Adrenal gland (tissue), 12 donors: ENCODE results near the gene SDSL. TPM values are rescaled to one million over a fixed set of nuclear protein-coding genes. Genes with fewer than 3 reads are reported as not detected.

Experiments used
- DNase-seq, 7 donors: peaks; one replicate each; pipeline ENCODE4 v3.0.0-alpha.2; 2019 to 2020
- H3K27ac ChIP-seq, 5 donors: fragments of 200-600 bp; sonication (generic) in 4 of 5; 1 replicate in 3 of 5; 2 replicates in 2 of 5; pipeline versions ENCODE4 v1.5.1 to v1.8.0; 2016 to 2020; ENCODE audit warnings: mild to moderate bottlenecking in 1 of 5
- H3K27me3 ChIP-seq: fragments of 200-600 bp; 2 replicates; pipeline ENCODE4 v1.8.0; 2021
- H3K36me3 ChIP-seq, 2 donors: fragments of 200-600 bp; replicated peaks in 1 of 2; 1 replicate in 1 of 2; 2 replicates in 1 of 2; pipeline versions ENCODE4 v1.5.1 to v1.8.0; 2018 to 2022
- H3K4me1 ChIP-seq, 2 donors: fragments of 200-600 bp; replicated peaks in 1 of 2; 1 replicate in 1 of 2; 2 replicates in 1 of 2; pipeline versions ENCODE4 v1.5.1 to v1.8.0; 2018 to 2021
- H3K4me3 ChIP-seq, 4 donors: fragments of 200-600 bp; sonication (generic) in 3 of 4; one replicate each; pipeline ENCODE4 v1.5.1; 2016 to 2018
- H3K9me3 ChIP-seq, 3 donors: fragments of 200-600 bp; sonication (generic) in 1 of 3; replicated peaks in 1 of 3; 1 replicate in 2 of 3; 2 replicates in 1 of 3; pipeline versions ENCODE4 v1.5.1 to v1.8.0; 2016 to 2021
- POLR2A ChIP-seq, 2 donors: fragments of 450-650 bp; IDR thresholded peaks; one replicate each; pipeline ENCODE4 v1.6.1; 2017; ENCODE audit warnings: antibody characterized with exemption in 2 of 2, mild to moderate bottlenecking in 2 of 2, moderate library complexity in 1 of 2
- WGBS, 4 donors: extraction: QIAGEN DNeasy Blood & Tissue Kit in 2 of 4; methylation state at CpG; one replicate each; pipeline versions ENCODE4 v1.1.5 to v1.1.7; 2013 to 2017; 5-methylcytosine and 5-hydroxymethylcytosine counted together
- intact Hi-C, 2 donors: fragments of 100-400 bp; cut with DNase I; formaldehyde crosslinking; loops; one replicate each; pipeline versions ENCODE4 v1.14.1 to v1.15.0; 2022 to 2023
- polyA plus RNA-seq, 3 donors: library from polyadenylated mRNA; stranded (reverse); fragments of 200-250 nt in 2 of 3; fragments of 350-450 nt in 1 of 3; fragmentation: Illumina TruSeq in 1 of 3; extraction: RNeasy Lipid Tissue Mini Kit (QIAGEN cat#74804) in 1 of 3; gene quantifications; one replicate each; pipeline ENCODE4 v1.2.3, GENCODE V29; 2013 to 2014
- total RNA-seq, 9 donors: library from RNA; depleted of rRNA in 4 of 9; stranded (reverse); fragments of >200 nt in 4 of 9; fragments of 120-200 nt in 1 of 9; fragmentation: NEBNext Ultra II Directional in 1 of 9; extraction: Animal tissue kit (Norgen Biotek cat#: 25700) in 1 of 9; gene quantifications; one replicate each; pipeline versions ENCODE4 v1.1.0 to v1.2.4, GENCODE V29; 2013 to 2023
- TF ChIP-seq, protein P1 (sequence below), 6 experiments: fragments of 450-650 bp in 4 of 6; fragments of 200-600 bp in 2 of 6; sonication (generic) in 1 of 6; IDR thresholded peaks; 1 replicate in 5 of 6; 2 replicates in 1 of 6; pipeline versions ENCODE4 v1.5.1 to v1.8.0; 2016 to 2021; ENCODE audit warnings: antibody characterized with exemption in 6 of 6, mild to moderate bottlenecking in 2 of 6, moderate library complexity in 1 of 6
- donor health status: healthy with polysubstance abuse.
- donor health status: Bipolar disorder and iron deficiency.
- donor health status: DM: yes; HTN: yes; CAD: no.
- donor health status: DM: no; HTN: no; CAD: no.
- donor health status: DM: no; HTN: no; CAD: no.
- donor health status: DM: yes; HTN: yes; CAD: no.

The SDSL gene
- total and polyA plus RNA-seq, 12 donors, result 11.6 to 111 (median 24.9) TPM

DNA sequence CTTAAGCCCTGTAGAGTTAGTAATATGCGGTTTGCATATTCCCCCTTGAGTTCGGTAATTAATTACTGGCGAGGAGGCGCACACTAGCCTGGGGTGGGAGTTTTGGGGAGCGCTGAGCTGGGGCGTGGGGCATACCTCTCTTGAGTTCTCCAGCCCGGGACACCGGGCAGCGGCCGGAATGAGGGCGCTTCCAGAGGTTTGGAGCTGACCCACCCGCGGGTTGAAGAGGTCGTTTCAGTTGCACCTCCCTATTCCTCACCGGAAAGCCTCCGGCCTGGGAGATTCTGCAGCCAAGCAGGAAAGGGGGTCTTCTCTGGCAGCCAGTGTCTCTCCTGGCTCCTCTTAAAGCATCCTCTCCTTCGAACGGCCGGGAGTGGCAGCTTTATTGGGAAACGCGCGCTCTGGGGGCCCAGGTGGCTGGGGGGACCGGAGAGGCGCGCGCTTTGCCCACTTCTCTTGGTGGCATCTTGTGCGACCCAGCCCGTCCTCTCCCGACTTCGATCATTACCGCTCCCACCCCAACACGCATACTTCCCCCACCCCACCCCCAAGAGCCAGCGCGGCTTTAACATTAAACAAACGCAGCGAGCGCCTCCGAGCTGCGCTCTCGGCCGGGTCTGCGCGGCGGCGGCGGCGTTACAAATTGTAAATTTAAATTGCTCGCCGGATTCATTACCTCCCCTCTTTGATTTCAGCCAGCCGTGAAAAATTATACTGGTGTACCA, 53.4 kb downstream of the SDSL start:
- TF ChIP-seq POLR2A (IDR thresholded peaks at IDR 0.05), result no peak
- TF ChIP-seq, protein P1, sequence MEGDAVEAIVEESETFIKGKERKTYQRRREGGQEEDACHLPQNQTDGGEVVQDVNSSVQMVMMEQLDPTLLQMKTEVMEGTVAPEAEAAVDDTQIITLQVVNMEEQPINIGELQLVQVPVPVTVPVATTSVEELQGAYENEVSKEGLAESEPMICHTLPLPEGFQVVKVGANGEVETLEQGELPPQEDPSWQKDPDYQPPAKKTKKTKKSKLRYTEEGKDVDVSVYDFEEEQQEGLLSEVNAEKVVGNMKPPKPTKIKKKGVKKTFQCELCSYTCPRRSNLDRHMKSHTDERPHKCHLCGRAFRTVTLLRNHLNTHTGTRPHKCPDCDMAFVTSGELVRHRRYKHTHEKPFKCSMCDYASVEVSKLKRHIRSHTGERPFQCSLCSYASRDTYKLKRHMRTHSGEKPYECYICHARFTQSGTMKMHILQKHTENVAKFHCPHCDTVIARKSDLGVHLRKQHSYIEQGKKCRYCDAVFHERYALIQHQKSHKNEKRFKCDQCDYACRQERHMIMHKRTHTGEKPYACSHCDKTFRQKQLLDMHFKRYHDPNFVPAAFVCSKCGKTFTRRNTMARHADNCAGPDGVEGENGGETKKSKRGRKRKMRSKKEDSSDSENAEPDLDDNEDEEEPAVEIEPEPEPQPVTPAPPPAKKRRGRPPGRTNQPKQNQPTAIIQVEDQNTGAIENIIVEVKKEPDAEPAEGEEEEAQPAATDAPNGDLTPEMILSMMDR (IDR thresholded peaks at IDR 0.05), result no peak
- no peak for DNase-seq
- Histone ChIP-seq H3K4me1 (no peaks in the 10 kb centered on the region), H3K27me3 (peaks cover 88% of the 10 kb centered on the region), H3K4me3 (no peak overlapping the region), H3K9me3 (no peaks in the 10 kb centered on the region), H3K27ac (no peak overlapping the region), H3K36me3 (no peaks in the 10 kb centered on the region)
- intact Hi-C loops, result no loop called here
- 0 to 5% (median 3%) methylated on average over 17 to 50 of the region's 50 CpGs for WGBS, 4 donors

DNA sequence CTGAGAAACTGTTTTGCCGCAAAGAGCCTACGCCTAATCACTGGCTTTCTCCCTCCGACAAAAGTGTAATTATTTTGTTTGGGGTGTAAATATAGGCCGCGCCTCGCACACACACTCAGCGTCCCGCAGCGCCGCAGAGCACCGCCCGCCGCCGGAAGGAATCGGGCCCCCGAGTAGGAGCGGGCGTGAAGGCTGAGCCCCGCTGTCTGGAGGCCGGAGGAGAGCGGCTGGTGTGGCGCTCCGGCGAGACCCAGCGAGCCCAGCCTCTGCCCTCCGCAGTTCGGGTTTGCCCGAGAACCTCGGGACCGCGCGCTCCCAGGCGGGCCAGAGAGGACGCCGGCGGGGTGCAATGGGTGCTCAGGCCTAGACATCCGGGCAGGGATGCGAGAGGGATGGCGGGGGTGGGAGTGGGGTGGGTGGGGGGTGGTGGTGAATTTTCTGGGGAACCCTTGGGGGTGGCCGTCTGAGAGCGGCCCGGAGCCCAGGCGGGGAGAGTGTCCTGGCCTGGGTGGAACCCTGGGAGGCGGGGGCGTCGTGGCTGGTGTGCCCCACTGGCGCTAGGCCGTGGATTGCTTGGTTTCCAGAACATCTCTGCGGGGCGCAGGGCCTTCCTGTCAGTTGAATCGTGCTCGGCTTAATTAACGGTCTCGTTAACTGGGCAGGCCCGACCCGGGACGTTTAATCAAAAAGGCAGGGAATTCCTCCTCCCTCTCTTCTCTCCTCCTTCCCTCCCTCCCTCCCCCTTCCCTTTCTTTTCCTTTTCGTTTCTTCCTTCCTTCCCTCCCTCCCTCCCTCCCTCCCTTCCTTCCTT, 54.2 kb downstream of the SDSL start:
- WGBS, 4 donors, result 2 to 3% (median 2%) methylated on average over 14 to 58 of the region's 58 CpGs

DNA sequence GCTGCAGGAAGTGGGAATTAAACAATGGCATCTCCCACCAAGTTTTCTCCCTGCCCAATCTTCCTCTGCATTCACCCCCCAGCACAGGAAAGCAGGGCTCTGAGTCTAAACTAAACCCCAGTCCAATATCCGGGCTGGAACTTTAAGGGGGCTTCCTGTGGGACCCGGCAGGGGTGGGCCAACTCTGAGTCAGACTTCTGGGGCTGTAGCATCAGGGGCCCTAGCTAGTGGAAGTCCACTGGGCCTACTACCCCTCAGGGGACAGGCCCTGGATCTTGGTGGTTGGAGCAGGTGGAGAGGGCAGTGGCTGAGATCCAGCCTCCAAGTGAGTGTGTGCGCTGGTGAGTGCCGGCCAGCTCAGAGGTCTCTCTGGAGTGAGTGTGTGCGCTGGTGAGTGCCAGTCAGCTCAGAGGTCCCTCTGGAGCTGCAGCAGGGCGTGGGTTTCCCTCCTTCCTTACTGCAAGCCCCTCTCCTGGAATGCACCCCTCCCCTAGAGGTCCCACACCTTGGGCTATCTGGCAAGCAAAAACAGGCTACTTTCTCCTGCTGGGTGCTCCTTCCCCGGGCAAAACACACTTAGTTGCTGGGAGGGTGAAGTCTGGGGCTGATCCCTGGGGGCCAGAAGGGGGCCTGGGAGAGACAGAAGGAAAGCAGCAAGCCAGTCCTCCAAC, 55.1 kb downstream of the SDSL start:
- TF ChIP-seq, protein P1 (IDR thresholded peaks at IDR 0.05), result no peak
- no peak for TF ChIP-seq POLR2A (IDR thresholded peaks at IDR 0.05)
- H3K9me3 ChIP-seq, result no peaks in the 10 kb centered on the region
- H3K36me3 ChIP-seq, result no peaks in the 10 kb centered on the region
- intact Hi-C loops, result no loop called here
- H3K27me3 ChIP-seq, result peaks cover 88% of the 10 kb centered on the region
- no peak for DNase-seq
- H3K4me3 ChIP-seq, result no peak overlapping the region
- H3K4me1 ChIP-seq, result no peaks in the 10 kb centered on the region
- WGBS, 4 donors, result 0 to 4% (median 2%) methylated on average over 2 to 7 of the region's 7 CpGs
- no peak overlapping the region for H3K27ac ChIP-seq

More for the DNA sequence above, 54.2 kb downstream of the SDSL start:
- Histone ChIP-seq H3K36me3 (no peaks in the 10 kb centered on the region), H3K4me3 (no peak overlapping the region), H3K4me1 (no peaks in the 10 kb centered on the region), H3K27ac (no peak overlapping the region), H3K9me3 (no peaks in the 10 kb centered on the region), H3K27me3 (peaks cover 88% of the 10 kb centered on the region)
- DNase-seq, result no peak
- intact Hi-C loops, result no loop called here
- TF ChIP-seq, protein P1 (IDR thresholded peaks at IDR 0.05), result no peak
- no peak for TF ChIP-seq POLR2A (IDR thresholded peaks at IDR 0.05)

DNA sequence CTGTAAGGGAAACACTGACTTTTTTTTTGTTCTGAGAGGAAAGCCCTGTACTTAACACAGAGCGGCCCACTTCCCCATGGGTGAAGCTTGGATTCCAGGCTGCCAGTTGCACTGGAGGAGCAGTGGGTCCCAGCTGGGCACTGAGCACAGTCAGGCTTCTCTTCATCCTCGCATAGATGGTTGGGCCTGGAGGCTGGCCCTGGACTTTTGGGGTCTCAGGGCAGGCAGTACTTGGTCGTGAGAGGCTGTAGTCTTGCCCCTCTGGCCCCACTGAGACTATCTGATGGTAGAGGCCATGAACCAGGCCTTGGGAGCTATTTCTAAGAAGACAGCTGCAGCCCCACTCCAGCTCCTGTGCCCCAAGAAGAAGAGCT, 55.6 kb downstream of the SDSL start:
- Histone ChIP-seq H3K27me3 (peaks cover 88% of the 10 kb centered on the region), H3K36me3 (no peaks in the 10 kb centered on the region), H3K9me3 (no peaks in the 10 kb centered on the region), H3K4me1 (no peaks in the 10 kb centered on the region), H3K4me3 (no peak overlapping the region), H3K27ac (no peak overlapping the region)
- DNase-seq, result no peak
- intact Hi-C loops, result no loop called here
- TF ChIP-seq, protein P1 (IDR thresholded peaks at IDR 0.05), result no peak
- no peak for TF ChIP-seq POLR2A (IDR thresholded peaks at IDR 0.05)
- 4 to 16% (median 8%) methylated on average over 3 of the region's 3 CpGs for WGBS, 4 donors
